Gastroesophageal sphincter (tissue), 3 donors: ENCODE results near the gene ISG20L2.

Experiments used
- CTCF ChIP-seq, 4 experiments: fragments of 200-600 bp in 2 of 4; fragments of 450-650 bp in 2 of 4; sonication (generic) in 1 of 4; IDR thresholded peaks; one replicate each; pipeline ENCODE4 v1.5.1; 2017 to 2019; ENCODE audit warnings: antibody characterized with exemption in 4 of 4, mild to moderate bottlenecking in 2 of 4, moderate library complexity in 2 of 4
- EP300 ChIP-seq: sonication (generic); formaldehyde crosslinking; IDR thresholded peaks from one replicate; pipeline ENCODE4 v1.6.1; 2017; ENCODE audit warnings: antibody characterized with exemption, mild to moderate bottlenecking
- POLR2A ChIP-seq, 2 donors: fragments of 450-650 bp; IDR thresholded peaks; one replicate each; pipeline ENCODE4 v1.6.1; 2017; ENCODE audit warnings: antibody characterized with exemption in 2 of 2, mild to moderate bottlenecking in 2 of 2, moderate library complexity in 1 of 2
- POLR2AphosphoS5 ChIP-seq: sonication (generic); formaldehyde crosslinking; IDR thresholded peaks from one replicate; pipeline ENCODE4 v1.6.1; 2017; ENCODE audit warnings: antibody characterized with exemption

GRCh38 chr1:156727926-156728598, 504 bp downstream of the ISG20L2 start, which contains the start of gene METTL25B:
- peak in 1 of 4 experiments; percentile 2 for TF ChIP-seq CTCF (IDR thresholded peaks at IDR 0.05)
- peak; percentile 6 to 20 for TF ChIP-seq POLR2A (IDR thresholded peaks at IDR 0.05)
- TF ChIP-seq POLR2AphosphoS5: no peak
- no peak for TF ChIP-seq EP300
